Ascending aorta (tissue), 2 donors: ENCODE measurements around the gene TIMM21. TPM values are rescaled to one million over a fixed set of nuclear protein-coding genes. Genes with fewer than 3 reads are reported as not detected.
A peak's percentile ranks its signal among the peaks of the same experiment; 100 is the strongest.

Source experiments
- DNase-seq, 2 donors: peaks; one replicate each; pipeline ENCODE4 v3.0.0-alpha.2; 2019; ENCODE audit warnings: low spot score in 2 of 2
- H3K27ac ChIP-seq, 2 donors: fragments of 200-600 bp; sonication (generic); one replicate each; pipeline ENCODE4 v1.5.1; 2016 to 2017; ENCODE audit warnings: mild to moderate bottlenecking in 1 of 2
- H3K27me3 ChIP-seq: fragments of 200-600 bp; sonication (generic); one replicate; pipeline ENCODE4 v1.5.1; 2017
- H3K36me3 ChIP-seq, 2 donors: fragments of 200-600 bp; sonication (generic); one replicate each; pipeline ENCODE4 v1.5.1; 2016
- H3K4me1 ChIP-seq, 2 donors: fragments of 200-600 bp; sonication (generic); one replicate each; pipeline ENCODE4 v1.5.1; 2016 to 2017; ENCODE audit warnings: mild to moderate bottlenecking in 1 of 2
- H3K4me3 ChIP-seq, 2 donors: fragments of 200-600 bp; sonication (generic); one replicate each; pipeline ENCODE4 v1.5.1; 2016 to 2017; ENCODE audit warnings: mild to moderate bottlenecking in 1 of 2
- H3K9me3 ChIP-seq, 2 donors: fragments of 200-600 bp; sonication (generic); one replicate each; pipeline ENCODE4 v1.5.1; 2016
- intact Hi-C: fragments of 100-400 bp; cut with DNase I; formaldehyde crosslinking; loops from one replicate; pipeline ENCODE4 v1.15.1; 2023
- total RNA-seq: library from RNA; depleted of rRNA; stranded (reverse); fragments of >200 nt; gene quantifications from one replicate; pipeline ENCODE4 v1.1.0, GENCODE V29; 2016
- TF ChIP-seq, protein P1 (sequence below), 3 experiments: fragments of 200-600 bp in 2 of 3; fragments of 450-650 bp in 1 of 3; sonication (generic) in 2 of 3; IDR thresholded peaks; one replicate each; pipeline ENCODE4 v1.5.1; 2016 to 2019; ENCODE audit warnings: antibody characterized with exemption in 3 of 3, mild to moderate bottlenecking in 1 of 3, moderate library complexity in 1 of 3

The TIMM21 gene, protein sequence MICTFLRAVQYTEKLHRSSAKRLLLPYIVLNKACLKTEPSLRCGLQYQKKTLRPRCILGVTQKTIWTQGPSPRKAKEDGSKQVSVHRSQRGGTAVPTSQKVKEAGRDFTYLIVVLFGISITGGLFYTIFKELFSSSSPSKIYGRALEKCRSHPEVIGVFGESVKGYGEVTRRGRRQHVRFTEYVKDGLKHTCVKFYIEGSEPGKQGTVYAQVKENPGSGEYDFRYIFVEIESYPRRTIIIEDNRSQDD
- 27.2 TPM for total RNA-seq

DNA sequence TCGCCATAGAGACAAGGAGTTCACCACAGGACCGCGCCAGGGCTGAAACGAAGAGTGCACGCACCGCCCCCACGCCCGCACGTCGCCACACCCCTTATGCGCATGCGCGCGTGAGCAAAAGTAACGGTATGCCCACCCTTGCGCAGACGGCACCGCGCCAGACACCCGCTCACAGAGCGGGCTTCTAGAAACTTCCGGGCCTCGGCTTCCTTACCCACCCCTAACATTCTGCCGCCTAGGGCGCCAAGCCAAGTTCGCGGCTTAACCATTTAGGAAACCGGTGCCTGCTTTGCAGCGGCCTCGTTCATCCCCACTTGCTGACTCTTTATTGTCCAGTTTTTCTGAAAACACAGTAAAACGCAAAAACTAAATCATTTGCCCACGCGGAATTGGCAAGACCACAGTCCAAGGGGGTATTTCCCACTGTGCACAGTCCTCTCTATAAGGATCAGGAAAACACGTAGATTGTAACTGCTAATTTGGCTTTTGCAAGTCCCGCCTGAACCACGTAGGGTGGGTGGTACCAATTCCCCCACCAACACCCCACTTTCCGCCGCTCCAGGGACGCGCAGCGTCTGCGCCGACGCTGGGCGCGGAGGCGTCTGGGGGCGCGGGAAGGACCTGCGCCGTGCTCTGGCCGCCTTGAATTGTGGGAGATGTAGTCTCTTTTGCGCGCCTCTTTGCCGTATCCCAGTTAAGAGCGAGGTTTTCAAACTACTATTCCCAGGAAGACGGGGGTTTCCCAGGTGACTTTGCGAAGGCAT is at the start of gene TIMM21, which contains the start of gene FBXO15:
TIMM21 (plus strand) TSS at position 745 of the 764 bp plus-strand sequence. CDS start 286 bp downstream, outside the sequence.
FBXO15 (minus strand) TSS at position 56 of the 764 bp plus-strand sequence; CDS start at position 7, 49 bp downstream.
- Histone ChIP-seq H3K4me3 (peak within 1 kb of the TSS; percentile 78 to 90), H3K27ac (peak within 1 kb of the TSS; percentile 84 to 95), H3K9me3 (no peaks in the 10 kb centered on the region), H3K4me1 (peaks cover 4 to 12% of the 10 kb centered on the region in 2 donors), H3K36me3 (no peaks in the 10 kb centered on the region), H3K27me3 (no peaks in the 10 kb centered on the region)
- TF ChIP-seq, protein P1, sequence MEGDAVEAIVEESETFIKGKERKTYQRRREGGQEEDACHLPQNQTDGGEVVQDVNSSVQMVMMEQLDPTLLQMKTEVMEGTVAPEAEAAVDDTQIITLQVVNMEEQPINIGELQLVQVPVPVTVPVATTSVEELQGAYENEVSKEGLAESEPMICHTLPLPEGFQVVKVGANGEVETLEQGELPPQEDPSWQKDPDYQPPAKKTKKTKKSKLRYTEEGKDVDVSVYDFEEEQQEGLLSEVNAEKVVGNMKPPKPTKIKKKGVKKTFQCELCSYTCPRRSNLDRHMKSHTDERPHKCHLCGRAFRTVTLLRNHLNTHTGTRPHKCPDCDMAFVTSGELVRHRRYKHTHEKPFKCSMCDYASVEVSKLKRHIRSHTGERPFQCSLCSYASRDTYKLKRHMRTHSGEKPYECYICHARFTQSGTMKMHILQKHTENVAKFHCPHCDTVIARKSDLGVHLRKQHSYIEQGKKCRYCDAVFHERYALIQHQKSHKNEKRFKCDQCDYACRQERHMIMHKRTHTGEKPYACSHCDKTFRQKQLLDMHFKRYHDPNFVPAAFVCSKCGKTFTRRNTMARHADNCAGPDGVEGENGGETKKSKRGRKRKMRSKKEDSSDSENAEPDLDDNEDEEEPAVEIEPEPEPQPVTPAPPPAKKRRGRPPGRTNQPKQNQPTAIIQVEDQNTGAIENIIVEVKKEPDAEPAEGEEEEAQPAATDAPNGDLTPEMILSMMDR (IDR thresholded peaks at IDR 0.05), result no peak
- intact Hi-C loops, result loop anchor here (1.0 to 2.0 kb wide), 3 partner anchors 144 to 451 kb away; partner anchors contain the start of gene CNDP2
- DNase-seq, result peak; percentile 82 to 97

DNA sequence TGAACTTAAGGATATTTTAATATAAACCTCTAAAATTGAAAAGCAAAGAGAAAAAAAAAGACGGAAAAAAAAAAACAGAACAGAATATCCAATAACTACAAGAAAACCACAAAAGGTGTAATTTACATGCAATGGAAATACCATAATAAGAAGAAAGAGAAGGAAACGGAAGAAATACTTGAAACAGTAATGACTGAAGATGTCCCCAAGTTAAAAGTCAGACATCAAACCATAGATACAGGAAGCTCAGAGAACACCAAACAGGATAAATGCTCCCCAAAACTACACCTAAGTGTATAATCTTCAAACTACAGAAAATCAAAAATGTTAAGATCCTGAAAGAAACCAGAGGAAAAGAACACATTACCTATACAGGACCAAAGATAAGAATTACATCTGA is 39.9 kb upstream of the TIMM21 start:
- Histone ChIP-seq H3K27me3 (no peaks in the 10 kb centered on the region), H3K27ac (no peak overlapping the region), H3K4me1 (no peaks in the 10 kb centered on the region), H3K9me3 (peaks cover 0 to 10% of the 10 kb centered on the region in 2 donors), H3K36me3 (no peaks in the 10 kb centered on the region), H3K4me3 (no peak overlapping the region)
- TF ChIP-seq, protein P1 (IDR thresholded peaks at IDR 0.05), result no peak
- intact Hi-C loops, result no loop called here
- DNase-seq, result no peak

DNA sequence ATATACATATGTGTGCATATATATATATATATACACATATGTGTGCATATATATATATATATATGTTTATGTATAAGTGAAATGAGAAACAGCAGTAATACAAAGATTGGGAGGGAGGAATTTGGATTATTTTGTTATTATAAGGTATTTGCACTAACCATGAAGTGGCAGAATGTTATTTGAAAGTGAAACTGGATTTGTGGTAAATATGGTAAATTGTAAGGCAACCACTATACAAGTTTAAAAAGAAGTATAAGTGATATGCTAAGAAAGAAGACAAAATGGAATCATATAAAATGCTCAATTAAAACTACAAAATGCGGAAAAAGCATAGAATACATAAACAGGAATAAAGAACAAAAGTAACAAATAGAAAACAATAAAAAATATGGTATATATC is 38.2 kb upstream of the TIMM21 start:
- Histone ChIP-seq H3K27ac (no peak overlapping the region), H3K4me1 (no peaks in the 10 kb centered on the region), H3K27me3 (no peaks in the 10 kb centered on the region), H3K4me3 (no peak overlapping the region), H3K9me3 (peaks cover 0 to 10% of the 10 kb centered on the region in 2 donors), H3K36me3 (no peaks in the 10 kb centered on the region)
- TF ChIP-seq, protein P1 (IDR thresholded peaks at IDR 0.05), result no peak
- intact Hi-C loops, result no loop called here
- DNase-seq, result no peak

DNA sequence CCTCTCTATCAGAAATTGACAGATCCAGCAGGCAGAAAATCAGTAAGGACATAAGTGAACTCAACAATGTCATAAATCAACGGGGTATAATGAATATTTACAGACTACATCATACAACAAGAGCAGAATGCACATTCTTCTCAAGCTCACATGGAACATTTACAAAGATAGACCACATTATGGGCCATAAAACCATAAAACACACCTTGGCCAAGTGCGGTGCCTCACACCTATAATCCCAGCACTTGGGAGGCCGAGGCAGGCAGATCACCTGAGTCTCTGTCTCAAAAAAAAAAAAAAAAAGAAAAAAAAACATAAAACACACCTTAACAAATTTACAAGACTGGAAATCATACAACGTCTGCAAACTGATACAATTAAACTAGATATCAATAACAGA is 37.3 kb upstream of the TIMM21 start:
- intact Hi-C loops, result no loop called here
- no peak overlapping the region for H3K4me3 ChIP-seq
- H3K27ac ChIP-seq, result no peak overlapping the region
- no peak for DNase-seq
- no peaks in the 10 kb centered on the region for H3K36me3 ChIP-seq
- TF ChIP-seq, protein P1 (IDR thresholded peaks at IDR 0.05), result no peak
- H3K9me3 ChIP-seq, result peaks cover 0 to 10% of the 10 kb centered on the region in 2 donors
- no peaks in the 10 kb centered on the region for H3K27me3 ChIP-seq
- no peaks in the 10 kb centered on the region for H3K4me1 ChIP-seq

DNA sequence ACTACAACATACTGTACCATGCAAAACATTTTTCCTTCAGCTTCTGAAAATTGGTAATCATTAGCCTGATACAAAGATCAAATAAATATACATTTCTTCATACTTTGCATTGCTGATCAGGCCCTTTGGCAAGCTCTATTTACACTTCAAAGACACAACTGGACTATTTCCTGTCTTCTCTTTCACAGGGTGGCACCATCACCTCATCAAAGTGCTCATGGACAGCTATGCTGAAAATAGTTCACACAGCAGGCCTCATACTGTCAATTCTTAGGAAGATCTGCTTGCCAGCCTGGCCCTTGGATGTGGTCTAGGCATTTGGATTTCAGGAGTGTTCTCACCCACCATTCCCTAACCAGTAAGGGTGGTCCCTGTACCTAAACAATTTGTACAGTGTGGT is 34.6 kb upstream of the TIMM21 start:
- no peak overlapping the region for H3K27ac ChIP-seq
- no peaks in the 10 kb centered on the region for H3K4me1 ChIP-seq
- no peak overlapping the region for H3K4me3 ChIP-seq
- TF ChIP-seq, protein P1 (IDR thresholded peaks at IDR 0.05), result no peak
- peaks cover 0 to 5% of the 10 kb centered on the region in 2 donors for H3K9me3 ChIP-seq
- intact Hi-C loops, result no loop called here
- no peaks in the 10 kb centered on the region for H3K36me3 ChIP-seq
- H3K27me3 ChIP-seq, result no peaks in the 10 kb centered on the region
- no peak for DNase-seq
